HG02678 (cell line): ENCODE data around the gene PGBD5.

Experiments used
- ATAC-seq: cut with Tn5 transposase; IDR thresholded peaks from one replicate; pipeline ENCODE4 v1.9.1; 2021; ENCODE audit warnings: mild to moderate bottlenecking, moderate library complexity; ENCODE audit not compliant: unreplicated experiment

PGBD5 gene

GRCh38 chr1:230379462-230379861 lies 46.7 kb downstream of the PGBD5 start:
- no peak for ATAC-seq

- no peak for ATAC-seq
Observed at GRCh38 chr1:230377851-230378250, 48.3 kb downstream of the PGBD5 start.

- no peak for ATAC-seq
Observed at GRCh38 chr1:230377324-230377723, 48.8 kb downstream of the PGBD5 start.

GRCh38 chr1:230376296-230376695 lies 49.8 kb downstream of the PGBD5 start:
- ATAC-seq, result no peak

DNA sequence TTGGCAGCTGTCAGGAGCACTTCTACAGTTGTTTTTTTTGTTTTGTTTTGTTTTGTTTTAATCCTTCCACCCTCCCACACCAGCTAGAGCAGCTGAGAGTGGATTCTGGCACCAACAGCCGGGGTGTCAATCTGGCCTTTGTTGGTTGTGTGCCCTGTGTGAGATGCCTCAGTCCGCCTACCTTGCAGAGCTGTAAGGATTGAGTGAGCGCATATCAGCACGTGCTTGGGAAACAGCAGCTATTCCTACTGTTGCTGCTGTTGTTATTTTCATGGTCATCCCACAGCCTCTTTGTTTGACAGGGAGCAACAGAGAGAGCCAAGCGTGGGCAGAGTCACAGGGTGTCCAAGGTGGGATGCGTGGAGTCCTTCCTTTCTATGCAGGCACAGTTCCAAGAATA lies 50.4 kb downstream of the PGBD5 start:
- ATAC-seq, result no peak

DNA sequence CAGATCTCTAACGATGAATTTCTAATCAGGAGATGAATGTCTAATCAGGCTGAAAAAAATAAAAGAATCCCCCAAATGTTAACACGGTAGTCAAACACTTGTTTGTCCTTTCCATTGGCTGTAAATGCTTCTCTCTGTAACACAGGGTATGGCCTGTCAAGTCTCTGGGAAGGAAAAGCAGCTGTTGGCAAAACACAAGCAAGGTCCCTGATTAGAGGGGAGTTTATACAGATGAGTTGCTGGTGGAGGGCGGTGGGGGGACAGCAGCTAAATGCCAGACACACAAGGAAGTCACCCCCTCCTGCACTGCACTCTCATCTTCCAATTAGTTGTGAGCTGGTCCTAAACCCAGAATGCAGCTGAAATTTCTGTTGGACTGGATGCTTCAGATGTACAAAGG lies 51.0 kb downstream of the PGBD5 start:
- no peak for ATAC-seq

DNA sequence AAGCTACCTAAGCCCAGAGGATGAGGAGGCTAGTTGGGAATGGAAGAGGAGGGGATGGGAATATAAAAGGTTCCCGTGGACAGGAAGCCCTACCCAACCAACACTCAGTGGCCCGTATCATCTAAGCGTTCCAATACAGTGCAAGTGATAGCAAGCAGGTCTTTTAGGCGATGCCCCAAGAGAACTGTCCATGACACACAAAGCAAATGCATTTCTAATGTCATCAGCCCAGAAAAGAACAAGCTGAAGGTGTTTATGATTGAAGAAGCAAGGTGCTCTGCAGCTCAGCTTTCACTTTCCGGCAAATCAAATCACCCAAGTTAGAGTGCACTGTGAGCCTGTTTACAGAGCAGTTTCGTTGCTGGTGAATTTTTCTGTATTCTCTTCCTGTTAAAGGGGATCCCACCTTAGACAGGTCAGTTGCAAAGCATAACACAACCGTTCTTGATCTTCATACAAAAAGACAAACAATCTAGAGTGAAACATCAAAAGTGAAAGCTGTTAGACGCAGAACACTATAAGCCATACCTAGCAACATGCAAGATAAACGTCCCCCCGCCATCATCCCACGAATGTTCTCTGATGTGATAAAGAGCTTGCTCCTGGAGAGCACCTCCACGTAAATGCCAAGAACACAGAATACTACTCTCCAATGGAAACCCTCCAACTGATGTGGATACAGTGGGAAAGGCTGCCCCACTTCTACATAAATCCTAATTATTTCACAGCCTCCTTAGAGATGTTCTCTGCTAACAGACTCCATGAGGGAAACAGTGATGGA lies 54.0 kb downstream of the PGBD5 start:
- ATAC-seq, result no peak

GRCh38 chr1:230370109-230370508 lies 56.0 kb downstream of the PGBD5 start:
- ATAC-seq, result no peak

DNA sequence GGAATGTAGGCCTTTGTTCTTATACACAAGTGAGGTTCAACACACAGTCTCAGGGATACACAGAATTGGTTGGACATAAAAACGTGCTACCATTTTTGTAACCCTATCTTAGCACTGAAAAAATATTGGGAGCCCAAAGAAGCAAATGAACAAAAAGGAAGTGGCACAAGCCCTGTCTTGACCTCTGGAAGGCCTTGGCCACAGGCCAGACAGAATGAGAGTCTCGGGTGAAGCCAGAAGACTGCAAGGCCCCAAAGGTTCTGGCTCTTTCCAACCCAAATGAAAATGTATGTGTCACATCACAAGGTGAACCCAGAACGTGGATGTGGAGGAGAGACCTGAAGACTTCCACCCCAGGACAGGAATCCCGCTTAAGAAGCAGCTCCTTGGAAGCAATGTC lies 57.3 kb downstream of the PGBD5 start:
- no peak for ATAC-seq

DNA sequence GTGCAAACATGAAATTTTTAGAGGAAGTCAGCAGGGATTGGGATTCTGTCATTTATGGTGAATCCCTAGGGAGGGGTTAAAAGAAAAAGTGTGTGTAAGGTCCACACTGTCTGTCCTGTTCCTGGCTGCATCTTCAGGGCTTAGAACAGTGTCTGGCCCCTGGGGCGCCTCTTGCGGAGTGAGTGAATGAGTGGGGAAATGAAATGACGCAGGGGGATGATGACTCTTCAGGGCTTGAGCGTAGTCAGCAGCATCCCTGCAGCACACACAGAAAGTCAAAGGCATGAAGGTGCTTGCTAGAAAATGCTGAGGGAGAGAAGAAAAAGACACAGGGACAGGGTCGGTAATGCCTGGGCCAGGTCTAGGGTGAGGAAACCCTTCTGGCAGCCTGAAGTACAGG lies 57.8 kb downstream of the PGBD5 start:
- ATAC-seq, result no peak

DNA sequence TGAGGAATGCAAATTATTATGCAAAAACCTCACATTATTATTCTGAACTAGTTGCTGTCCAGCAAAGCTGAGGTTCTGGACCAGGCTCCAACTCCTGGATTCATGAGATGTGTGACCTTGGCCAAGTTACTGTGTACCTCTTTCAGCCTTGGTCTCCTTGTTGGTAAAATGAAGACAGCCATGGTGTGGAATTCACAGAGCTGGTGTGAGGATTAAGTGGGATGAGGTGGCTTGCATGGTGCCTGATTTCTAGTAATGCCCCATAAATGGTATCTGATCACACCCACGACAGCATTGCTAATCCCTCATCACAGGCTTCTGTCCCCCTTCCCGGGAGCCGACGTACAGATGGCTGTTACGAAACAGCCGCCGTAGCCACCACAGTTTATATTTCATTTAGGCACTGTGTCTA lies 59.6 kb downstream of the PGBD5 start:
- ATAC-seq, result no peak

- ATAC-seq, result no peak
Observed at GRCh38 chr1:230365723-230366307, 60.3 kb downstream of the PGBD5 start.

DNA sequence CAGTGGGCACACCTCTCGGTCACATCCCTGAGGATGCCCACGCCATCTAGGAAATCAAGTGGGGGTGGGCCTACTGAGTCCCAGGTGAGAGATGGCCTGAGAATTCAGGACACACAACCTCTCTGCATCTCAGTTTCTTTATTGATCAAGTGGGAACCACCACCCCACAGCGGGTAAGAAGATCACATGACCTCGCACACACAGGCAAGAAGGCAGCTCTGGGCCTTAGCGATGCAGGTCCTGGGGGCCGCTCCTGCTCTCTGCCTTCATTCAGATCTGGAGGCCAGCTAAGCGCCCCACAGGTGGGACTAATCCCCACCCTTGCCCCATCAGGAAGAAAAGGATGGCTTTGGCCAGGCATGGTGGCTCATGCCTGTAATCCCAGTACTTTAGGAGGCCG lies 63.2 kb downstream of the PGBD5 start:
- ATAC-seq, result no peak

DNA sequence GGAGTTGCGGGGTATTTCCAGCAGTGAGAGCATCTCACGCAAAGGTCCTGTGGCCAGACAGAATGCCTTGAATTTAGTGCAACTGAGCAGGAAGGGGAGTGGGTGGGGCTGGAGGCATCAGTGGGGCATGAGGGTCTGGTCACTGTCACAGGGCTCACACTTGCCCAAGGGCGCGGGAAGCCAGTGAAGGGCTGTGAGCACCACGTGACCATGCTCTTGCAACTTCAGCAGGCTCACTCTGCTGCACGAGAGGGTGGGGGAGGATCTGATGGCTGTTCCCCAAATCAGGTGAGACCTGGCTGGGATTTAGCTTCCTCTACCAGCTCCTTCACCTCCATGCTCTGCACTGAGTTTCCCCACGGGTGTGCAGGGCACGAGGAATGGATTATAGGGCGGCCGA lies 64.2 kb downstream of the PGBD5 start:
- no peak for ATAC-seq

DNA sequence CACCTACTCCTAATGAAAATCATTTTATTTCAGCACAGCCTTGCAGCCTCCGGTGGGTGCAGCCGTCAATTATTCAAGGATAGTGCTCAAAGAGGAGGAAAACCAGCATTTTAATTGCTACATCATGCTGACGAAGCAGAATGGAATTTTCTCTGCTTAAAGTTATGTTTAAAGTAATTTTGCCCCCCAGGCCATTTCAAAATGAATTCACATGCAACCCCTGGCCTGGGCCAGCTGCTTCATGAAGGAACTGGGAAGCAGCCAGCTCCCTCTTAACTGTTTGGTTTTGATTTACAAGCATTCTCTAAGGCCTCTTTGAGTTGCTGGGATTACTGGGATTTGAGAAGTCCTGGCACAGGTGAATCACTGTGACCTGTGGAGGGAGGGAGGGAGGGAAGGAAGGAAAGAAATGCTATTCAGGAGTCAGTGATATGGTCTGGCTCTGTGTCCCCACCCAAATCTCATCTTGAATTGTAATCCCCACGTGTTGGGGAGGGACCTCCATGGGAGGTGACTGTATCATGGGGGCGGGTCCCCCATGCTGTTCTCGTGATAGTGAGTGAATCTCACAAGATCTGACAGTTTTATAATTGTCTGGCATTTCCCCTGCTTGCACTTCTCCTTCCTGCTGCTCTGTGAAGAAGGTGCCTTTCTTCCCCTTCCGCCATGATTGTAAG lies 66.0 kb downstream of the PGBD5 start:
- ATAC-seq, result no peak

- ATAC-seq, result no peak
Observed at GRCh38 chr1:230356869-230357794, 69.0 kb downstream of the PGBD5 start.

- no peak for ATAC-seq
Observed at GRCh38 chr1:230356190-230356589, 69.9 kb downstream of the PGBD5 start.

DNA sequence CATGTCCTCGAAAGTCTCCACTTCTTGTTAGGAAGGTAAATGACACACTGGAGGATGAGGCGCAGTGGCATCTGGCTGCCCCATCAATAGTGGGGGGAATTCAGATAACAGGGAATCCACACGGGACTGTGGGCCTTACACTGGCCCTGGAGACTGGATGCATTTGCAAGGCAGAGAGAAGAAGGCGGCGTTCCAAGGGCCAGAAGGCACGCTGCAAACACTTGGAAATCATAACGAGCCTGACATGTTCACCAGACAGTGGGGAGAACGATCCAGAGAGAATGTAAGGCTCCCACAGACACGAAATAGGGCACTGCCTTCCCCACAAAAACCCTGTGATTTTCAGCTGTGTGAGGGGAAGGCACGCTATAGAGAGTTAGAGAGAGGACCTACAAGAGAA lies 70.5 kb downstream of the PGBD5 start:
- ATAC-seq, result no peak

DNA sequence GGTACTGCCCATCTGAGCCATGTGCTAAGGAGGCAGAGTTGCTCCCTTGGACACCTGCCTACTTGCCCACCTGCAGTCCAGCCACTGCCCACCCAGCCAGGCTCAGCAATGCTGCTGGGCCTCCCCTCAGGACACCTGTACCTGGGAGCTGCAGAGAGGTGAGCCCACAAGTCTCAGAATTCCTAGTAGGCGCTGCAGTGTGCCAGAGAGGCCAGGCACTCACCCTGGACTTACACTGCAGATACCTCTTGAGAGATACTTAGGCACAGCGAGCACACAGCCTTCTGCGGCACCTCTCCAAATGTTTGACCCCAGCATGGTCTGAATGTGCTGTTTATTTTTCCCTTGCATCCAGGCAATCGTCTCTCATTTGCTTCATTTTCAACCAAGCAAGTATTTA lies 71.0 kb downstream of the PGBD5 start:
- ATAC-seq, result no peak

- no peak for ATAC-seq
Observed at GRCh38 chr1:230354005-230354404, 72.1 kb downstream of the PGBD5 start.

GRCh38 chr1:230352537-230352936 lies 73.6 kb downstream of the PGBD5 start:
- no peak for ATAC-seq
